ENCODE results near the gene TMEM132E. TPM values are rescaled to one million over a fixed set of nuclear protein-coding genes. Genes with fewer than 3 reads are reported as not detected.

TMEM132E gene
- total and polyA plus RNA-seq, 2 experiments from 2014 or later: 0.27 to 0.98 TPM

GRCh38 chr17:34542700-34543336 is 36.6 kb upstream of the TMEM132E start:
- DNase-seq (ENCODE audit: low spot score): peak; percentile 35
- no peaks in the 10 kb centered on the region for H4K20me1 ChIP-seq (ENCODE audit: insufficient read depth, poor library complexity, severe bottlenecking)
- H2AFZ ChIP-seq: no peak overlapping the region
- TF ChIP-seq EZH2phosphoT487 (IDR thresholded peaks at IDR 0.05; ENCODE audit: low read depth, severe bottlenecking, unreplicated experiment) (no peak), CTCF (IDR thresholded peaks at IDR 0.05; ENCODE audit: poor library complexity) (peak; percentile 88), EZH2 (IDR thresholded peaks at IDR 0.05; ENCODE audit: borderline replicate concordance) (no peak)
- H3K4me2 ChIP-seq: no peak overlapping the region
- WGBS (ENCODE audit: low lambda C conversion rate, missing lambda C conversion rate): 12% methylated on average over 8 of the region's 8 CpGs
- no peaks in the 10 kb centered on the region for H3K79me2 ChIP-seq
- no peaks in the 10 kb centered on the region for H3K4me1 ChIP-seq (ENCODE audit: insufficient read depth)
- H3K36me3 ChIP-seq (replicated peaks; ENCODE audit: insufficient read depth, low read depth): no peaks in the 10 kb centered on the region
- H3K27me3 ChIP-seq: peaks cover 42% of the 10 kb centered on the region
- H3K9me3 ChIP-seq (ENCODE audit: low read depth): no peaks in the 10 kb centered on the region
- H3K9me2 ChIP-seq (replicated peaks; ENCODE audit: insufficient read depth): no peaks in the 10 kb centered on the region
- H3K27ac ChIP-seq: no peak overlapping the region
- no peak overlapping the region for H3K4me3 ChIP-seq

GRCh38 chr17:34547453-34548063 is 31.8 kb upstream of the TMEM132E start:
- DNase-seq (ENCODE audit: low spot score): no peak
- Histone ChIP-seq H3K4me3 (no peak overlapping the region), H4K20me1 (ENCODE audit: insufficient read depth, poor library complexity, severe bottlenecking) (no peaks in the 10 kb centered on the region), H3K4me1 (ENCODE audit: insufficient read depth) (no peaks in the 10 kb centered on the region), H2AFZ (no peak overlapping the region), H3K4me2 (no peak overlapping the region), H3K27ac (no peak overlapping the region), H3K9me2 (replicated peaks; ENCODE audit: insufficient read depth) (no peaks in the 10 kb centered on the region), H3K9me3 (ENCODE audit: low read depth) (no peaks in the 10 kb centered on the region), H3K27me3 (peaks cover 28% of the 10 kb centered on the region), H3K36me3 (replicated peaks; ENCODE audit: insufficient read depth, low read depth) (no peaks in the 10 kb centered on the region), H3K79me2 (no peaks in the 10 kb centered on the region)
- WGBS (ENCODE audit: low lambda C conversion rate, missing lambda C conversion rate): 50% methylated on average over 3 of the region's 3 CpGs
- TF ChIP-seq CTCF (IDR thresholded peaks at IDR 0.05; ENCODE audit: poor library complexity): no peak
- no peak for TF ChIP-seq EZH2phosphoT487 (IDR thresholded peaks at IDR 0.05; ENCODE audit: low read depth, severe bottlenecking, unreplicated experiment)
- no peak for TF ChIP-seq EZH2 (IDR thresholded peaks at IDR 0.05; ENCODE audit: borderline replicate concordance)

- Histone ChIP-seq H3K4me2 (no peak overlapping the region), H3K79me2 (no peaks in the 10 kb centered on the region), H3K27me3 (peaks cover 16% of the 10 kb centered on the region), H4K20me1 (ENCODE audit: insufficient read depth, poor library complexity, severe bottlenecking) (no peaks in the 10 kb centered on the region), H2AFZ (no peak overlapping the region), H3K4me3 (no peak overlapping the region), H3K9me2 (replicated peaks; ENCODE audit: insufficient read depth) (no peaks in the 10 kb centered on the region), H3K9me3 (ENCODE audit: low read depth) (no peaks in the 10 kb centered on the region), H3K36me3 (replicated peaks; ENCODE audit: insufficient read depth, low read depth) (no peaks in the 10 kb centered on the region), H3K4me1 (ENCODE audit: insufficient read depth) (no peaks in the 10 kb centered on the region), H3K27ac (no peak overlapping the region)
- 69% methylated on average over 6 of the region's 6 CpGs for WGBS (ENCODE audit: low lambda C conversion rate, missing lambda C conversion rate)
- DNase-seq (ENCODE audit: low spot score): no peak
- TF ChIP-seq CTCF (IDR thresholded peaks at IDR 0.05; ENCODE audit: poor library complexity) (no peak), EZH2 (IDR thresholded peaks at IDR 0.05; ENCODE audit: borderline replicate concordance) (no peak), EZH2phosphoT487 (IDR thresholded peaks at IDR 0.05; ENCODE audit: low read depth, severe bottlenecking, unreplicated experiment) (no peak)
Observed at GRCh38 chr17:34549966-34550365, 29.4 kb upstream of the TMEM132E start.
